ENCODE measurements around the gene KLK12. TPM values are rescaled to one million over a fixed set of nuclear protein-coding genes. Genes with fewer than 3 reads are reported as not detected.

Gene KLK12
- polyA plus RNA-seq, 3 donors = 0.55 TPM; not detected in 2

DNA sequence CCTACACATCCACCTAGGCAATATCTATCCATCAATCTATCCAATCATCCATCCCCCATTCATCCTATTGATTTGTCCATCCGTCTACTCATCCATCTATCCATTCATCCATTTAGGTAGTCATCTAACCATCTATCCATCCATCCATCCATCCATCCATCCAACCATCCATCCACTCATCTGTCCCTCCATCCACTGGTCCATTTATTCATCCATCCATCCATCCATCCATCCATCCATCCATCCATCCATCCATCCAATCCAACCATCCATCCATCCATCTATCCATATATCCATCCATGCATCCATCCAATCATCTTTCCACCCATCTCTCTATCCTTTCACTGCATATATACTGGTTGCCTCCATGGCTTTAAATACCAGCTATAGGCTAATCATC, 26.2 kb upstream of the KLK12 start:
- WGBS, 3 donors = 0 to 32% (median 6%) methylated on average over 1 of the region's 1 CpG
- no peak overlapping the region for H3K27ac ChIP-seq (ENCODE audit: low read depth, low read length)

DNA sequence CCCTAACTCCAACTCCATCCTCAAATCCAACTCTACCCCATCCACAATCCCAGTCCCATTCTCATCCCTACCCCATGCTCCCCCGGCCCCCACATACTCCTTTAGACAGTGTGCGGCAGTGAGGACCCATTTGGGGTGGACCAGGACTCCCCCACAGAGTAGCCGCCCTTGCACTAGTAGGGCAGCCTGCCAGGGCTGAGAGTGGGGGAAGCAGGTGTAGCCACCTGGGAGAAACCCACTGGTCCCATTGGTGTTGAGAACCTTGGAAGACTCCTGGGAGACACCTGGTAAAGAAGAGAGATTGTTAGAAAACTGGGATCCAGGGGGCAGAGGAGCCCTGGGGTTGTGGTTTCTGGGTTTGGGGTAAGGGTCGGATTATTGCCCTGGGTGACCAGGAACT, 25.5 kb upstream of the KLK12 start:
- WGBS, 3 donors = 66 to 80% (median 71%) methylated on average over 4 of the region's 4 CpGs
- H3K27ac ChIP-seq (ENCODE audit: low read depth, low read length) = no peak overlapping the region

DNA sequence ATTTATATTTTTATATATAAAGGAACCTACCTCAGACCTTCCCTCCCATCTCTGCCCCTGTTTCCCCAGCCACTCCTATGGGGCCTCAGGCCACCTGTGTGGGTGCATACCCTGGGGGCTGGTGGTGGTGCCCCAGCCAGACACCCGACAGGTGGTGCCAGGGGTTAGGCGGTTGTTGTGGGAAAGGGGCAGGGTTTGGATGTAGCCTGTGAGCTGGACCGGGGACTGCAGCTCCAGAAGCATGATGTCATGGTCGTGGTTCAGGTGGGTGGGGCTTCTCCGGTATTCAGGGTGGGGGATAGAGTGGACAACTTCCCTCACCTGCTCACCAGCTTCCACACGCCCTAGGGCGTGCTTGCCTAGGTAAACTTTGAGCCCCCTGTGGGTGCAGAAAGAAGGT, 24.9 kb upstream of the KLK12 start:
- no peak overlapping the region for H3K27ac ChIP-seq (ENCODE audit: low read depth, low read length)

DNA sequence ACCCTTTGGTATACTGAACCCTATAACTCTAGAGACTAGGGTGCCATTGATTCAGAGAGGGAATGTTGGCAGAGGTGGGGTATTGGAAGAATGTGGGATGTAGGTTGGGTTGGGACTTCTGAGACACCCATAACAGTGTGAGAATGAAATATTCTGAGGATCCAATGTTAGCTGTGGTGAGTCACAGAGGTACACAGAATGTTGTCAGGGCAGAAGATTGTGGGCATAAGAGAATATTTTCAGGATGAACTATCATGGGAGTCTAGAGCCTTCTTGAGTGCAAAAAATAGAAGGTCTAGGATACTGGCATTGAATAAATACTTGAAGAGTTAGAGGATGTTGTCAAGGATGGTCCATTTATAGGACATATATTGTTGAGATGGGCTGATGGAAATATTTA, 21.1 kb upstream of the KLK12 start:
- H3K27ac ChIP-seq (ENCODE audit: low read depth, low read length) = no peak overlapping the region

More for the DNA sequence above, 24.9 kb upstream of the KLK12 start:
- 72 to 82% (median 77%) methylated on average over 7 of the region's 7 CpGs for WGBS, 3 donors

DNA sequence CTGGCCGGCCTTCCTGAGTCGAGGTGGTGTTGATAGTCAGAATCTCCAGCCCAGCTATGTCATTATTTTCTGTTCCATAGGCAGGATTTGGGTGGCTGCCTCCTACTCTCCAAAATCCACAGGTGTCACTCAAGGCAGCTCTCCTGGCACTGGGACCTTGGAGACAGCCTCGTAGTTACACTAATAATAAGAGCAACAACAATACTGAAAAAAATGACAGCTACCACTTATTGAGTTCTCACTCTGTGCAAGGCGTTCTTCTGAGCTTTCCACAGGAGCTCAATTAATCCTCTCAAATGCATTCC, 12.2 kb upstream of the KLK12 start:
- 10 to 16% (median 13%) methylated on average over 4 of the region's 4 CpGs for WGBS, 3 donors

DNA sequence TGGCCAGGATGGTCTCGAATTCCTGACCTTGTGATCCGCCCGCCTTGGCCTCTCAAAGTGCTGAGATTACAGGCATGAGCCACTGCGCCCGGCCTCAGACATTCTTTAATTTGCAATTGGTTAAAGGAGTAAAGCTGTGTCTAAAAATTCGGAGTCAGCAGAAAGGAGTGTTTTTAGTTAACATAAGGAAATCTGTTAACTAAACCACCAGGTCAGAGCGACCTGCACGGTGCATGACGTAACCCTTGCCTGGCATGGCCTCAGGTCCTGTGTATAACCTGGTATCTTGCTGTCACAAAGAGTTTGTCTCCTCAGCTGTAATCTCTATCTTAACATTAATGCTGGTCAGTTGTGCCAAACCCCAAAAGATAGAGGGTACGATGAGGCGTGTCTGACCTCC, 9.5 kb upstream of the KLK12 start:
- H3K27ac ChIP-seq (ENCODE audit: low read depth, low read length) = no peak overlapping the region
- 77 to 85% (median 80%) methylated on average over 11 of the region's 11 CpGs for WGBS, 3 donors

More for the DNA sequence above, 12.2 kb upstream of the KLK12 start:
- no peak overlapping the region for H3K27ac ChIP-seq (ENCODE audit: low read depth, low read length)

DNA sequence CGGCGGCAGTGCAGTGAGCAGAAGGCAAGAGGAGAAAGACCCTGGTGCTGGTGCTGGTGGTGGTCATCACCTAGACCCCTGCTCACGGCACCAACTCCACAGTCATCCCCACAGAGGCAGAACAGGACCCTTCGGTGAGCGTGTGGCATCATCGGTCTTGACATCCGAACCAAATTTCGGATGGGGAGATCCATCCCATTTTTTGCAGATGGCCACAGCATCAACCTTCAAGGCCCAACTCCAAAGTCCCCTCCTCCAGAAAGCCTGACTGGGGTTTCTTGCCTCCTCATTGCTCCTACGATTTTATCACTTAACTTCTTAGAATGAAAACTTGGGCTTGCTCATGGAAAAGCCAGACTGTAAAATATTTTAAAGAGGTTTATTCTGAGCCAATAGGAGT, 8.7 kb upstream of the KLK12 start:
- WGBS, 3 donors = 79 to 82% (median 81%) methylated on average over 9 of the region's 9 CpGs
- H3K27ac ChIP-seq (ENCODE audit: low read depth, low read length) = no peak overlapping the region

DNA sequence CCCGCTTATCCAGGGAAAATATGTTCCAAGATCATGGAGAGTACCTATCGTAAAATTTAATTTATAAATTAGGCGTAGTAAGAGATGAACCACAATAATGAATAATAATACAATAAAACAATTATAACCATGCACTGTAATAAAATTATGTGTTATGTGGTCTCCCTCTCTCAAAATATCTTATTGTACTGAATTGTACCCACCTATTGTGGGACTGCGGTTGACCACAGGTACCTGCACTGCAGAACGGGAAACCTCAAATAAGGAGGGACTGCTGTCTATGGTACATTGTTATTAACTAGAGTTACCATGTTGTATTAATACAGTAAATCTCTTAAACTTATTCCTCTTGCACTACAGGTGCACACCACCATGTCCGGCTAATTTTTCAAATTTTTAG, 5.3 kb upstream of the KLK12 start:
- no peak overlapping the region for H3K27ac ChIP-seq (ENCODE audit: low read depth, low read length)
- WGBS, 3 donors = 91 to 95% (median 94%) methylated on average over 6 of the region's 6 CpGs

DNA sequence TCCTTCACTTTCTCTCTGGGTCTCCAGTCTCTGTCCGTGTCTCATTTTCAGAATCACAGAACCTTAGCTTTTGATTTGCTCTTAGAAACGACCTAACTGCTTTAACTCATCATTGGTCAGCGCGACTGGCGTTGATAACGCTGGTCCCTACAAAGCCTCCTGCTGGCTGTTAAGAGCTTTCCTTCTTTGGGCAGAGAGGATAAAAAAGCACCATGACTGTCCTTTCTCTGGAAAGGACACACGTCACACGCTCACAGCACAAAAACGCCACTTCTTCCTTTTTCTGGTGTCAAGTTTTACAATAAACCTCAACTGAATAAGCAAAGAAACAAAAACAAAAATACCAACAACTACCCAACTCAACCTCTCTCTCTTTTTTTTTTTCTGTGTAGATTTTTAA, 1.7 kb upstream of the KLK12 start:
- H3K27ac ChIP-seq (ENCODE audit: low read depth, low read length) = no peak overlapping the region
- 49 to 64% (median 53%) methylated on average over 9 of the region's 9 CpGs for WGBS, 3 donors

DNA sequence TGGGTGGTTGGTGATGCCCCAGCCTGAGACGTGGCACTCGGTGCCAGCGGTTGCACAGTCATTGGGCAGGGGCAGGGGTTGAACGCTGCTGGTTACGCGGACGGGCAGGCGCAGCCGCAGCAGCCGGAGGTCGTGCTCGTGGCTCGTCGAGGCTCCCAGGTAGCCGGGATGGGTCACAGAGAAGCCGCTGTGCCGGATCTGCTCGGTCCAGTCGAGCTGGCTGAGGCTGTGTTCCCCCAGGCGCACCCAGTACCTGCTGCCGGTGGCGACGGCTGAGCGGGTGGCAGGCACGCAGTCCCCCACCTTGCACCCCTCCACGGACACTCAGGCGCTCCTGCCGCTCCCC, 2.9 kb downstream of the KLK12 start:
- WGBS, 3 donors = 90 to 95% (median 91%) methylated on average over 19 to 28 of the region's 28 CpGs
- H3K27ac ChIP-seq (ENCODE audit: low read depth, low read length) = no peak overlapping the region

DNA sequence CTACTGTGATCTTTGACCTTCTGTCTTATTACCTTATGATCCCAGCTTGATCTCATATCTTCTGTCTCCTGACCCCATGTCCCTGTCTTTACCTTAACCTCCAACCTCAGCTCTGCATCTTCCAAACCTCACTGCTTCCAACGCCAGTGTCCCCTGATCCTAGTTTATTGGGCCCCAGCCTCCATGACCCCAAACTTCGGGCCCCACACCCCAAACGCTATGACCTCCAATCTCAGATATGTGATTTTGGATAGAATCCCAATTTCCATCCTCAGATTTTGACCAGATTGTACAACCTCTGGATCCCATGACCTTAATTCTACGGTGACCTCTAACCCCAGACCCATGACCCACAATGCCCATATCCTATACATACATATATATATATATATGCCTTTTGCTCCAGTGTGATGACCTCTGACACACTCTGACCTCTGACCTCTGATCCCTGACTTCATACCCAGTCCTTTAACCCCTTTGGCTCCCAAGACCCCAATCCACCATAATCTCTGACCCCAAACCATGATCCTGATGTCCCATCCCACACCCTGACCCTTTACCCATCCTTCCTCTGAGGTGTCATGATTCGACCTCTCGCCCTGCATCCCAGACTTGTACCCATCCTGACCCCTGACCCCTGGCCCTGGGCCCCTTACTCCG, 3.5 kb downstream of the KLK12 start:
- WGBS, 3 donors = 83 to 87% (median 86%) methylated on average over 7 of the region's 7 CpGs
- H3K27ac ChIP-seq (ENCODE audit: low read depth, low read length) = no peak overlapping the region

DNA sequence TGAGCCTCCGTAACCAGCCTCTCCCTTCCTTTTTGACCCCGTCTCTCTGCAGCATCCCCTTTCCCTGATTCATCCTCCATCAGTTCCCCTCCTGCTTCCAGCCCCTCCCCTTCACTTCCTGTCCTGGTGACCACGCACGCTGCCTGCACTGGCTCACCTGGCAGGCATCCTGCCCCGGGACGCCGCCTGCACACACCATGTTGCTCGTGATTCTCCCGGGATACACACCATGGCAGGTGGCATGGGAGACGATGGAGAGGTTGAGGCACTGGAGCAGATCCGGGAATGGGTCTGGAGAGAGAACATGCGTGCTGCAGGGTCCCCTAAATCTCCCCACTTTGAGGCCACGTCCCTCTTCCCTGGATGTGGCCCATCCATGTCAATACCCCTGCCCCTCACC, 4.2 kb downstream of the KLK12 start:
- H3K27ac ChIP-seq (ENCODE audit: low read depth, low read length) = no peak overlapping the region
- WGBS, 3 donors = 66 to 87% (median 69%) methylated on average over 13 of the region's 13 CpGs

DNA sequence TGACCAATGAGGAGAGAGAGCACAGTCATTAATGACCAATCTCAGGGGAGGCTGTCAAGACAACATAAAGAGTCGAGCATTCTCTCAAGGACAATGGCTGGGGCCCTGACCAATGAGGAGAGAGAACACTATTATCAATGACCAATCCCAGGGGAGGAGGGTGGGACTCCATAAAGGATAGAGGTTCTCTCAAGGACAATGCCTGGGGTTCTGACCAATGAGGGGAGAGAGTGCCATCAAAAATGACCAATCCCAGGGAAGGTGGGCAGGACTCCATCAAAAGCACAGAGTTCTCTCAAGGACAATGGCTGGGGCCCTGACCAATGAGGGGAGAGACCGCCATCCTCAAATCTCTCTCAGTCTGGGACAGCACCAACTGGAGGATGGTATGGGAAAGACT, 5.1 kb downstream of the KLK12 start:
- WGBS, 3 donors = 74 to 86% (median 78%) methylated on average over 2 of the region's 2 CpGs
- H3K27ac ChIP-seq (ENCODE audit: low read depth, low read length) = no peak overlapping the region

DNA sequence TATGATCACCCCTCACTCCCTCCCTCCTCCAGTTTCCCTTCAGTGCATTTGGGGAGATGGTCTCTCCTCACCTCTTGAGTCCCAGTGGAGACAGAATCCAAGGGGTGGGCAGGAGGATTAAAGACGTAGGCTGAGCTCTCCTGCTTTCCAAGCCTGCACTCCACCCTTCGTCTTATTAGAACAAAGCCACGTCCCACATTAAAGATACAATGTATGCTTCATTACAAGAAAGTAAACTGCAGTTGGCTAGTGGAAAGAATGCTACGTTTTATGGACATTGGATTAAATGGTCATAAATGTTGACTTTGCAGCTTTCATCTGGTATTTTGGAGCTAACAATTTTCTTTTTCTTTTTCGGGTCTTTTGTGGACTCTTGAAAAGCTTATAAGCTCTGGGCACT, 6.9 kb downstream of the KLK12 start:
- WGBS, 3 donors = 52 to 67% (median 61%) methylated on average over 5 of the region's 5 CpGs
- no peak overlapping the region for H3K27ac ChIP-seq (ENCODE audit: low read depth, low read length)

DNA sequence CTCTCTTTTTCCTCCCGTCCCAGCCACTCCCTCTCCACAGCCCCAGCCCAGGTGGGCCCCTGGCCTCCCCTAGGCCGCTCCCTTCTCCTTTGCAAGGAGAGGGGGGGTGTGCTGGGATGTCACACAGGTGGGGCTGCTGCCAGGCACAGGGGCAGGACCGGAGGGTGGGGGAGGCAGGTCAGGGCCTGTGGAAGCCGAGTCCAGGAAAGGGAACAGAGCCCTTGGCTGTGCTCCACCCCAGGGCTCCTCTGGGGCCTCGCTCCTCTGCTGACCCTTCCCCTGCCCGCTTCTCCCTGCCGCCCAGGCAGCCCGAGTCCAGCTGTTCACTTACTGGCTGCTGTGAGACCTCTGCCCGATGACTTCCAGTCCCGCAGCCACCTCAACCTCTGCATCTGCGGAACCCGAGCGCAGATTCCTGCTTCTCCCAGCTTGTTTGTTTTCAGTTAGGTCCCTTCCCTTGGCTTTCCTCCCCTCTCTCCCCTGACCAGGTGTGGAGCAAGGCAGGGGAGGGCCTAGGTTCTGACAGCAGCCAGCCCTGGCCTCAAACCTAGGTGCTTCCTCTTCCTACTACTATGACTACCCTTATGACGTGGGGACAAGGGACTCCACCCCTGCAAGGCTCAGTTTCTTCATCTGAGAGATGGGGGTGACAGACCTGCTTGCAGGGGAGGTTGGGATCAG, 7.5 kb downstream of the KLK12 start:
- WGBS, 3 donors = 25 to 41% (median 37%) methylated on average over 13 to 14 of the region's 14 CpGs
- no peak overlapping the region for H3K27ac ChIP-seq (ENCODE audit: low read depth, low read length)

DNA sequence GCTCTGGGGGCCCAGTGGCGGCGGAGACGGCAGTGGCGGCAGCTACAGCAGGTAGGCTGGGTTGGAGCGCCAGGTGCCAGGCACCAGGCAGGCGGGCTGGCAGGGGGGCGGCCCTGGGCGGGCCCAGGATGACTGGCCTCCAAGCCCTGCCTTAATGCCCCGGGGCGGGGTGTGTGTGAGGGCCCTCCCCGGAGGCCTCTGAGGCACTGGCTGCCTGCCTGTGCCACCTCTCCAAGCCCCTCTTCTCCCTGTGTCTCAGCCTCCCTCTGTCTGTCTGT, 8.3 kb downstream of the KLK12 start, which contains the start of gene KLK11:
TSS of gene KLK11 (minus strand) at position 63 of the 278 bp plus-strand sequence. CDS start 985 bp downstream, outside the sequence.
- 68 to 74% (median 70%) methylated on average over 4 to 11 of the region's 11 CpGs for WGBS, 3 donors

DNA sequence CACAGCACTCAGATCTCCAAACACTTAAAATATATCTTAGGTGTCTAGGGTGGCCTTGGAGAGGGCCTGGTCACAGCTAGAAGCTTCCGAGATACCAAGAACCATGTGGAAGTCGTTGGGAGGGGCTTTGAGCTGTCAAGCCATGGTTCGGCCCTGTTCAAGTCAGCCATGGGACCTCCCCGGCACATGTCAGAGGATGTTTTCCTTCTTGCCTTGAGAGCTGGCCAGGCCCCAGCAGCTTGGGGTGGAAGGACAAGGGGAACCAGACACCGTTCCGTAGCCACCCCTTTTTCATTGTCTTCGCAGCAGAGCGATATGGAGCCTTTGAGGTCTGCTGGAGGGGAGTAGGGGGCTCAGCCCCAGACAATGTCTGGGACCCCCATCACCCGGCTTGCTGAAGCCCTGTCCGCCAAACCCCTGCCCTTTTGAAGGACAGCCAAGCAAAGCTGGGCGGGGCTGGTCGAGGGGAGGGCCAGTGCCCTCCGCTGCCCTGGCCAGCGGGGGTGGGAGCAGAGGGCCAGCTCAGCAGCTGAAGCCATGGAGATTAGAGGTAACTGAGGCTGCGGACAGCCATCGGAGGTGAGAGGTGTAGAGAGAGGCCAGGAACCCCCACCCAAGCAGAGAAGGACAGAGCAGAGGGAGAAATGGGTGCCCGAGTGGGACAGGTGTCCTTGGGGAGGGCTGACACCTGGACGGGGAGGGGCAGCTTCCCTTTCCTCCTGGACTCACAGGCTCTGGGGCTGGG, 8.8 kb downstream of the KLK12 start:
- H3K27ac ChIP-seq (ENCODE audit: low read depth, low read length) = no peak overlapping the region
- 33 to 56% (median 42%) methylated on average over 18 of the region's 18 CpGs for WGBS, 3 donors

More for the DNA sequence above, 8.3 kb downstream of the KLK12 start, which contains the start of gene KLK11:
- no peak within 1 kb of the TSS for H3K27ac ChIP-seq (ENCODE audit: low read depth, low read length)

DNA sequence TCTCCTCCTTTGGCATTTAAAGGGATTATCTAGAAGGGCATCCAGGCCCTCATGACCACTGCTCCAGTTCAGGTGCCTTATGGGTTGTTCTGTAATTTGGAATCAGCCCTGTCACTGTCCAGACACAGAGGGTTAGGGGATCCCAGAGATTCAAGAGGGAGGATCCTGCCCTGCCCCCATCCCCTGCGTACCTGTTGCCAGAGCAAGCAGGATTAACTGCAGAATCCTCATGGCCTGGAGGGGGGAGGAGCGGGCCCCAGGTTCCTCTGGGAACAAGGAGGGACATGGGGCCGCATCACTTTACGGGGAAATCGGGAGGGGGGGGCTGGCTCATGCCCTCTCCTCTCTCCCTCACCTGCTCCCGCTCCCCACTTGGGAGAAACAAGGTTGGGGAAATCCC, 9.4 kb downstream of the KLK12 start:
- H3K27ac ChIP-seq (ENCODE audit: low read depth, low read length) = no peak overlapping the region
- 47 to 76% (median 74%) methylated on average over 6 of the region's 6 CpGs for WGBS, 3 donors

DNA sequence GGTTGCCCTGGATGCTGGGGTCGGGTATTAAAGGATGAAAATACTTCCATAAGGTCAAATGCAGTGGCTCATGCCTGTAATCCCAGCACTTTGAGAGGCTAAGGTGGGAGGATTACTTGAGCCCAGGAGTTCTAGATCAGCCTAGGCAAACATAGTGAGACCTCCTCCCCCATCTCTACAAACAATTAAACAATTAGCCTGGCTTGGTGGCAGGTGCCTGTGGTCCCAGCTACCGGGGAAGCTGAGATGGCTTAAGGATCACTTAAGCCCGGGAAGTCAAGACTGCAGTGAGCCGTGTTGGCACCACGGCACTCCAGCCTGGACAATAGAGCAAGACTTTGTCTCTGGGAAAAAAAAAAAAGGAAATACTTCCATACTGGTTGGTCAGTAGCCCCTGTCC, 9.9 kb downstream of the KLK12 start:
- H3K27ac ChIP-seq (ENCODE audit: low read depth, low read length) = no peak overlapping the region
- WGBS, 3 donors = 33 to 57% (median 36%) methylated on average over 3 to 5 of the region's 5 CpGs

DNA sequence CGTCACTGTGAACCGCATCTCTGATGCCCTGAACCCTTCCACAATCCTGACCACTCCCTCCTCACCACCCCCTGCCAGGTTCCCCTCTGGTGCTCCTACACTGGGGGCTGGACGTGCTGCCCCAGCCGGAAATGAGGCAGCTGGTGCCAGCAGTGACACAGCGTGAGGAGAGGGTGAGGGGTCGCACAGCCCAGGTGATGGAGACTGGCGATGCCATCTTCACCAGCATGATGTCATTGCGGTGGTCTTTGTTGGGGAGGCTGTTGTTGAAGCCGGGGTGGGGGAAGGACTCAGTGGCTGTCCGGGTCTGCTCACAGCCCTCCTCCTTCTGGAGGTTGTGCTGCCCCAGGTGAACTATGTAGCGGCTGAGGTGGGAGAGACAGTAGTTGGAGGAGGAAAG, 10.9 kb downstream of the KLK12 start:
- 66 to 86% (median 67%) methylated on average over 11 of the region's 11 CpGs for WGBS, 3 donors
- H3K27ac ChIP-seq (ENCODE audit: low read depth, low read length) = no peak overlapping the region
